ENCODE results near the gene DAPK2. TPM values are rescaled to one million over a fixed set of nuclear protein-coding genes. Genes with fewer than 3 reads are reported as not detected.

Gene DAPK2
- total and polyA plus RNA-seq, 2 donors (not counting 1 experiment from before 2014, with no cell fraction given), result 8.3 to 31.9 TPM

GRCh38 chr15:63876085-63876662 lies 170.1 kb downstream of the DAPK2 start:
- H3K9me3 ChIP-seq (ENCODE audit: control extremely low read depth in 1 of 3, control insufficient read depth in 2 of 3, insufficient read depth in 1 of 3, low read length in 2 of 3), result peaks cover 0 to 4% (median 4%) of the 10 kb centered on the region in 3 donors
- H3K9ac ChIP-seq (ENCODE audit: low read length), result no peak overlapping the region
- peaks cover 12% of the 10 kb centered on the region in 2 donors for H3K4me1 ChIP-seq (ENCODE audit: control insufficient read depth in 2 of 2, insufficient read depth in 2 of 2, low read length in 2 of 2)
- Mint-ChIP-seq H3K9me3 (ENCODE audit: insufficient read depth) (no peaks in the 10 kb centered on the region), H3K27ac (no peak overlapping the region), H3K27me3 (no peaks in the 10 kb centered on the region), H3K4me3 (no peak overlapping the region), H3K4me1 (peaks cover 15% of the 10 kb centered on the region)
- H3K27me3 ChIP-seq (replicated peaks in 1 of 4; ENCODE audit: control extremely low read depth in 1 of 4, control insufficient read depth in 3 of 4, insufficient read depth in 4 of 4, low read length in 3 of 4), result no peaks in the 10 kb centered on the region
- 89% methylated on average over 2 of the region's 9 CpGs for WGBS (ENCODE audit: insufficient coverage)
- TF ChIP-seq EZH2 (IDR thresholded peaks at IDR 0.05; ENCODE audit: borderline replicate concordance, insufficient read depth, low read depth, low read length, poor library complexity, severe bottlenecking) (no peak), CTCF (IDR thresholded peaks at IDR 0.05) (no peak)
- CTCF ChIA-PET, result no interaction called here
- no peaks in the 10 kb centered on the region for H3K36me3 ChIP-seq (replicated peaks in 1 of 2; ENCODE audit: control extremely low read depth in 1 of 2, control insufficient read depth in 1 of 2, extremely low read depth in 1 of 2, insufficient read depth in 2 of 2, low read length in 1 of 2)
- no peak overlapping the region for H2AFZ ChIP-seq (ENCODE audit: insufficient read depth, low read depth, low read length, poor library complexity, severe bottlenecking)
- no peak overlapping the region for H3K27ac ChIP-seq (ENCODE audit: low read length in 2 of 2)
- H3K79me2 ChIP-seq (ENCODE audit: control insufficient read depth, insufficient read depth, low read length), result no peaks in the 10 kb centered on the region
- no peak overlapping the region for H3K4me3 ChIP-seq (ENCODE audit: control extremely low read depth in 1 of 5, extremely low read depth in 1 of 5, insufficient read depth in 1 of 5, low read depth in 2 of 5, low read length in 4 of 5)
- H3K4me2 ChIP-seq (replicated peaks; ENCODE audit: low read depth, low read length, poor library complexity, severe bottlenecking), result no peak overlapping the region
- intact Hi-C loops (cut with micrococcal nuclease), result no loop called here
- no peak for ATAC-seq (ENCODE audit: low read depth)
- POLR2A ChIA-PET, result no interaction called here
- DNase-seq, result no peak
- no peaks in the 10 kb centered on the region for H4K20me1 ChIP-seq (ENCODE audit: control insufficient read depth, insufficient read depth, low read length, poor library complexity, severe bottlenecking)

GRCh38 chr15:63874616-63875015 lies 171.7 kb downstream of the DAPK2 start:
- Histone ChIP-seq H3K4me3 (ENCODE audit: control extremely low read depth in 1 of 5, extremely low read depth in 1 of 5, insufficient read depth in 1 of 5, low read depth in 2 of 5, low read length in 4 of 5) (no peak overlapping the region), H3K36me3 (replicated peaks in 1 of 2; ENCODE audit: control extremely low read depth in 1 of 2, control insufficient read depth in 1 of 2, extremely low read depth in 1 of 2, insufficient read depth in 2 of 2, low read length in 1 of 2) (no peaks in the 10 kb centered on the region), H3K27me3 (replicated peaks in 1 of 4; ENCODE audit: control extremely low read depth in 1 of 4, control insufficient read depth in 3 of 4, insufficient read depth in 4 of 4, low read length in 3 of 4) (no peaks in the 10 kb centered on the region), H4K20me1 (ENCODE audit: control insufficient read depth, insufficient read depth, low read length, poor library complexity, severe bottlenecking) (no peaks in the 10 kb centered on the region), H3K9ac (ENCODE audit: low read length) (no peak overlapping the region), H2AFZ (ENCODE audit: insufficient read depth, low read depth, low read length, poor library complexity, severe bottlenecking) (no peak overlapping the region), H3K27ac (ENCODE audit: low read length in 2 of 2) (no peak overlapping the region), H3K4me2 (replicated peaks; ENCODE audit: low read depth, low read length, poor library complexity, severe bottlenecking) (no peak overlapping the region), H3K9me3 (ENCODE audit: control extremely low read depth in 1 of 3, control insufficient read depth in 2 of 3, insufficient read depth in 1 of 3, low read length in 2 of 3) (peaks cover 0 to 4% (median 4%) of the 10 kb centered on the region in 3 donors), H3K4me1 (ENCODE audit: control insufficient read depth in 2 of 2, insufficient read depth in 2 of 2, low read length in 2 of 2) (peaks cover 9 to 12% of the 10 kb centered on the region in 2 donors), H3K79me2 (ENCODE audit: control insufficient read depth, insufficient read depth, low read length) (no peaks in the 10 kb centered on the region)
- ChIA-PET CTCF (interaction anchor here (0.6 kb wide), 1 partner anchor 515 kb away, joined by 5 read pairs; no protein-coding TSS in a partner anchor), POLR2A (no interaction called here)
- WGBS (ENCODE audit: insufficient coverage), result 67% methylated on average over 3 of the region's 4 CpGs
- H3K4me1 Mint-ChIP-seq, result peaks cover 14% of the 10 kb centered on the region
- no peak for TF ChIP-seq EZH2 (IDR thresholded peaks at IDR 0.05; ENCODE audit: borderline replicate concordance, insufficient read depth, low read depth, low read length, poor library complexity, severe bottlenecking)
- TF ChIP-seq CTCF (IDR thresholded peaks at IDR 0.05), result no peak
- intact Hi-C loops (cut with micrococcal nuclease), result no loop called here
- ATAC-seq (ENCODE audit: low read depth) (no peak), DNase-seq (no peak)
- H3K27ac Mint-ChIP-seq, result no peak overlapping the region
- no peaks in the 10 kb centered on the region for H3K27me3 Mint-ChIP-seq
- no peak overlapping the region for H3K4me3 Mint-ChIP-seq
- H3K9me3 Mint-ChIP-seq (ENCODE audit: insufficient read depth), result no peaks in the 10 kb centered on the region

Data from B cell (primary cell).